HG03175 (cell line): ENCODE measurements around the gene PI4KA.
"Not testable (repeated sequence)": the region's sequence is repeated elsewhere in the genome, so short reads cannot be mapped to it uniquely, and the experiment has no call there.

Experiments used
- ATAC-seq: cut with Tn5 transposase; IDR thresholded peaks from one replicate; pipeline ENCODE4 v1.9.1; 2021; ENCODE audit warnings: mild to moderate bottlenecking, moderate library complexity; ENCODE audit not compliant: unreplicated experiment

Gene PI4KA

GRCh38 chr22:20852076-20852475 lies 6.5 kb downstream of the PI4KA start:
- no peak for ATAC-seq

- ATAC-seq, result no peak
Measured at GRCh38 chr22:20847318-20847822, 11.2 kb downstream of the PI4KA start.

GRCh38 chr22:20844055-20845037 lies 14.3 kb downstream of the PI4KA start:
- no peak for ATAC-seq

- no peak for ATAC-seq
Measured at GRCh38 chr22:20843501-20843900, 15.1 kb downstream of the PI4KA start.

- ATAC-seq, result no peak
Measured at GRCh38 chr22:20840646-20841371, 17.8 kb downstream of the PI4KA start.

GRCh38 chr22:20839837-20840645 lies 18.6 kb downstream of the PI4KA start:
- no peak for ATAC-seq

- ATAC-seq, result not testable (repeated sequence)
Measured at GRCh38 chr22:20839354-20839753, 19.3 kb downstream of the PI4KA start.

GRCh38 chr22:20836987-20837823 lies 21.4 kb downstream of the PI4KA start:
- no peak for ATAC-seq

GRCh38 chr22:20834725-20835124 lies 23.9 kb downstream of the PI4KA start:
- ATAC-seq, result no peak

- ATAC-seq, result no peak
Measured at GRCh38 chr22:20834206-20834605, 24.4 kb downstream of the PI4KA start.

- ATAC-seq, result no peak
Measured at GRCh38 chr22:20833225-20833665, 25.4 kb downstream of the PI4KA start.

GRCh38 chr22:20829491-20830134 lies 29.0 kb downstream of the PI4KA start:
- ATAC-seq, result no peak

GRCh38 chr22:20826373-20827152 lies 32.0 kb downstream of the PI4KA start:
- not testable (repeated sequence) for ATAC-seq

GRCh38 chr22:20825624-20826023 lies 33.0 kb downstream of the PI4KA start:
- no peak for ATAC-seq

- ATAC-seq, result not testable (repeated sequence)
Measured at GRCh38 chr22:20825216-20825615, 33.4 kb downstream of the PI4KA start.

GRCh38 chr22:20823264-20823663 lies 35.3 kb downstream of the PI4KA start:
- ATAC-seq, result no peak

GRCh38 chr22:20822240-20822639 lies 36.4 kb downstream of the PI4KA start:
- no peak for ATAC-seq

- ATAC-seq, result not testable (repeated sequence)
Measured at GRCh38 chr22:20821717-20822239, 36.8 kb downstream of the PI4KA start.
